HG02884 (cell line): ENCODE data around the gene ZFYVE9.
"Not testable (repeated sequence)": the region's sequence is repeated elsewhere in the genome, so short reads cannot be mapped to it uniquely, and the experiment has no call there.

ENCODE experiments used
- ATAC-seq: cut with Tn5 transposase; IDR thresholded peaks from one replicate; pipeline ENCODE4 v1.9.1; 2021; ENCODE audit warnings: mild to moderate bottlenecking, moderate library complexity; ENCODE audit not compliant: unreplicated experiment

ZFYVE9 gene

GRCh38 chr1:52182874-52183400 lies 41.0 kb downstream of the ZFYVE9 start:
- no peak for ATAC-seq

GRCh38 chr1:52186449-52186848 lies 44.6 kb downstream of the ZFYVE9 start:
- ATAC-seq, result no peak

- no peak for ATAC-seq
Observed at GRCh38 chr1:52189898-52190480, 48.1 kb downstream of the ZFYVE9 start.

GRCh38 chr1:52190500-52191252 lies 48.8 kb downstream of the ZFYVE9 start:
- ATAC-seq, result no peak

GRCh38 chr1:52191395-52191965 lies 49.6 kb downstream of the ZFYVE9 start:
- ATAC-seq, result no peak

GRCh38 chr1:52192024-52192423 lies 50.1 kb downstream of the ZFYVE9 start:
- no peak for ATAC-seq

GRCh38 chr1:52192436-52192835 lies 50.5 kb downstream of the ZFYVE9 start:
- ATAC-seq, result no peak

GRCh38 chr1:52193985-52194384 lies 52.1 kb downstream of the ZFYVE9 start:
- no peak for ATAC-seq

- ATAC-seq, result no peak
Observed at GRCh38 chr1:52195161-52195560, 53.3 kb downstream of the ZFYVE9 start.

GRCh38 chr1:52203935-52204625 lies 62.2 kb downstream of the ZFYVE9 start:
- no peak for ATAC-seq

GRCh38 chr1:52204696-52205095 lies 62.8 kb downstream of the ZFYVE9 start:
- no peak for ATAC-seq

- ATAC-seq, result not testable (repeated sequence)
Observed at GRCh38 chr1:52206686-52207085, 64.8 kb downstream of the ZFYVE9 start.

GRCh38 chr1:52209429-52209828 lies 67.5 kb downstream of the ZFYVE9 start:
- ATAC-seq, result no peak

GRCh38 chr1:52210044-52210443 lies 68.2 kb downstream of the ZFYVE9 start:
- no peak for ATAC-seq

GRCh38 chr1:52216907-52217458 lies 75.1 kb downstream of the ZFYVE9 start:
- no peak for ATAC-seq

- no peak for ATAC-seq
Observed at GRCh38 chr1:52225174-52225573, 83.3 kb downstream of the ZFYVE9 start.

- ATAC-seq, result no peak
Observed at GRCh38 chr1:52229494-52229893, 87.6 kb downstream of the ZFYVE9 start.

GRCh38 chr1:52233463-52233862 lies 91.6 kb downstream of the ZFYVE9 start:
- ATAC-seq, result no peak

- no peak for ATAC-seq
Observed at GRCh38 chr1:52234014-52234413, 92.1 kb downstream of the ZFYVE9 start.

GRCh38 chr1:52234708-52235107 lies 92.8 kb downstream of the ZFYVE9 start:
- ATAC-seq, result no peak

- no peak for ATAC-seq
Observed at GRCh38 chr1:52235646-52236045, 93.8 kb downstream of the ZFYVE9 start.
